Measurements from ENCODE around the gene KRTAP10-6.
"Not testable (repeated sequence)": the region's sequence is repeated elsewhere in the genome, so short reads cannot be mapped to it uniquely, and the experiment has no call there.

KRTAP10-6 gene

GRCh38 chr21:44616591-44616926 is 24.3 kb upstream of the KRTAP10-6 start:
- DNase-seq = no peak

DNA sequence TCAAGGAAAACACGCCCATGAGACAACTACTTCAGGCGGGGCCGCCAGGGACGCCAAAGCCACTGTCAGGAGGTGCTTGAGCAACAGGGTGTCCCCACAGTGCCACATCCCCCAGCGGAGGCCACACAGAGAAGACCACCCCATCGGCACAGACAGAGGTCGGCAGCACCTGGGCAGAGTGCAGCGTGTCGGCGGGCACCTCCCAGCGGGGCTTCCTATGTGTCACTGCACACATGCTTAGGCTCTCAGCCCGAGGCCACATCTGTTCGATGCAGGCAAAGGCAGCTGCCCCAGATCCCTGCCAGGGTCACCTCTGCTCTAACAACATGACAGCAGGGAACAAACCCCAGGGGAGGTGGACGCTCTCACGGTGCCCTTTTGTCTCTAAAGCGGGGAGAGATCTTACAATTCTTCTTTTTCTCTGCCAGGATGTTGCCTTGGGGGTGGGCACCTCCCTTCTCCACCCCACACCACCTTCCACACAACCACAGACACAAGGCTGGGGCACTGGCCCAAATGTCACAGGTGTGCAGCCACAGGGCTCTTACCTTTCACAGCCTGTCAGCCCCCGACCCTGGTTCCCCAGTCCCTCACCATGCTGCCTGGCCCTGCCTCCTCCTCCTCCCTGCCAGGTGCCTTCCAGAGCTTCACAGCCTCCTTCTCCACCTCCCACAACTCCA is 23.7 kb upstream of the KRTAP10-6 start:
- no peak for DNase-seq

GRCh38 chr21:44615466-44615865 is 23.2 kb upstream of the KRTAP10-6 start:
- no peak for DNase-seq

DNA sequence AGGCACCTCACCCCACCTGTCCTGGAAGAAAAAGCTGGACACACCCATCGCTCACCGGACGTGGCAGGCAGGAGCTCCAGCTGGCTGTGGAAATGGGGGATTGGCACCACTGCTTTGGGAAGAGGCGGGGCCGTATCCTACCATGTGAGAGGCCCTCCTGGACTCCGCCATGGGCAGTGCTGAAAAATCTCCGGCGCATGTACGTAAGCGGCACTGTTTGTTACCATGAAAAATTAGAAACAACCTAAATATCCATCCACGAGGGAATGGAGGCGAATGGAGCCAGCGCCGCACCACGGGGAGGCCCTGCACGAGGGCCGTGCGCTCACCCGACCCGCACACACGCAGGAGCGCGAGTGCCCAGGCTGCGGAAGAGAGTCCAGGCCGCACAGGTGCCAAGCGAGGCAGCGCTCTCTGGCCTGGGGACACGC is 22.7 kb upstream of the KRTAP10-6 start:
- DNase-seq = no peak

GRCh38 chr21:44614161-44614631 is 21.9 kb upstream of the KRTAP10-6 start:
- no peak for DNase-seq

- DNase-seq = no peak
Observed at GRCh38 chr21:44613386-44614155, 21.3 kb upstream of the KRTAP10-6 start.

- DNase-seq = no peak
Observed at GRCh38 chr21:44612669-44613229, 20.4 kb upstream of the KRTAP10-6 start.

- no peak for DNase-seq
Observed at GRCh38 chr21:44612029-44612486, 19.8 kb upstream of the KRTAP10-6 start, which contains the start of gene KRTAP10-8. Gene KRTAP10-8 (plus strand): TSS chr21:44612079. CDS start chr21:44612101, 22 bp downstream.

DNA sequence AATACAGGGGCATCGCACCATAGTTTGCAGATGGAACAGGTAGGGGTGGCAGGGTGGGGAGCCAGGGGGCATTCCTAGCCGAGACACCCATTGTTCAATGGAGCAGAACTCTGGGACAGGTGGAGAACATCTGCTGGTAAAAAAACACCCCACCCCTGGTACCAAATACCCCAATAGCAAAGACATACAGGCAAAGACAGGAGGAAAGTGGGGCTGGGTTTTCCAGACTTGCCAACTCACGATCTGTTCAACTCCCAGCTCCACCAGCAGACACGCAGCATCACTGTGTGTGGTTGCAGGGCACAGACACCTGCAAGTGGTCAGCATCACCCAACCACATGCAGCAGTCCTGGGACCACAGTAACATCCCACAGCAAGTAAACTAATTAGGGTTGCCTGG is 19.2 kb upstream of the KRTAP10-6 start:
- DNase-seq = no peak

DNA sequence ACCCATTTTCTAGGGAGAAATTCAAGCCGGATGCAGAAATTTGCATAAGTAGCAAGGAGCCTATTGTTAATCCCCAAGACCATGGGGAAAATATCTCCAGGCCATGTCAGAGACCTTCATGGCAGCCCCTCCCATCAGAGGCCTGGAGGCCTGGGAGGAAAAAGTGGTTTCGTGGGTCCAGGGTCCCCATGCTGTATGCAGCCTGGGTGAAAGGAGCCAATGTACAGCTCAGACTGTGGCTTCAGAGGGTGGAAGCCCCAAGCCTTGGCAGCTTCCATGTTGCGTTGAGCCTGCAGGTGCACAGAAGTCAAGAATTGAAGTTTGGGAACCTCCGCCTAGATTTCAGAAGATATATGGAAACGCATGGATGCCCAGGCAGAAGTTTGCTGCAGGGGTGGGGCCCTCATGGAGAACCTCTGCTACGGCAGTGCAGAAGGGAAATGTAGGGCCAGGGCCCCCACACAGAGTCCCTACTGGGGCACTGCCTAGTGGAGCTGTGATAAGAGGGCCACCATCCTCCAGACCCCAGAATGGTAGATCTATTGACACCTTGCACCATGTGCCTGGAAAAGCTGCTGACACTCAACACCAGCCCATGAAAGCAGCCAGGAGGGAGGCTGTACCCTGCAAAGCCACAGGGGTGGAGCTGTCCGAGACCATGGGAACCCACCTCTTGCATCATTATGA is 18.0 kb upstream of the KRTAP10-6 start:
- DNase-seq = not testable (repeated sequence)

DNA sequence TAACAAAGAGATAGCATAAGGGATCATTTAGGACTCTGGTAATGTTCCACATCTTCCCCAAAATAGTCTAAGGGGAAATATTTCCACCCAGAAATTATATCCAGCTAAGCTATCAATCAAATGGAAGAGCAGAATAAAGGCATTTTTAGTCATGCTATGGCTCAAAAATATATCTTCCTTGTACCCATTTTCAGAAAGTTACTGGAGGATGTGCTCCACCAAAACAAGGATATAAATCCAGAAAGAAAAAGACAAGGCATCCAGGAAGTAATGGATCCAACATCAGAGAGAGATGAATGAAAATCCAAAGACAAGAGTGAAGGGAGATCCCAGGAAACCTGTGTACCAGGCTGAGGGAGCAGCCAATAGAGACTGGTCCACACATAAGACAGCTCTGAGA is 16.9 kb upstream of the KRTAP10-6 start:
- DNase-seq = no peak

DNA sequence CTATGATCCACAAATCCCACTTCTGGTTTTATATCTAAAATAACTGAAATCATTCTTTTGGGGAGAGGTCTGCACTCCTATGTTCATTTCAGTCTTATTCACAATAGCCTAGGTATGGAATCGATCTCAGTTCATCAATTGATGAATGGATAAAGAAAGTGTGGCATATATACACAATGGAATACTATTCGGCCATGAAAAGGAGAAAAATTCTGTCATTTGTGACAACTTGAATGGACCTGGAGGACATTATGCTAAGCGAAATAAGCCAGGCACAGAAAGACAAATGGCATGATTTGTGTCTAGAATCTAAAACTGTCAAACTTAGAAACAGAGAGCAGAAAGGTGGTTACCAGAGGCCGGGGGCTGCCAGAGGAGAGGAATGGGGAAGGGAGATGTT is 14.2 kb upstream of the KRTAP10-6 start:
- no peak for DNase-seq

DNA sequence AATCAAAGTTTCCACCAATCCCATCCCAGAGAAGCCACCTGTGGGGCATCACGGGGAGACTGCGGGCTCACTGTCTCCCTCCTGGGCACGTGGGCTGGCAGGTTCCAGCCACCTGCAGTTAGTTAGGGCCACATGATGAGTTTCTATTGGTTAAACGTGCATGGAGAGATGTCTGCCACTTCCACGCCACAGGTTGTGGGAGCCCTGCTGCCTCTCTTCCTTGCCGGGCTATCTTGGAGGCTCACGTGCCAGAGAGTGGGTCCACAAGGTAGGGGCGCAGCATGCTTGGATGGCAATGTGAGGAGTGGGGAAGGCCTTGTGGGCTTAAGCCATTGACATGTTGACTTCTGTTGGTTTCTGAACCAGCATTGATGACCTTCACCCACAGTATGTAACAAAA is 11.6 kb upstream of the KRTAP10-6 start:
- no peak for DNase-seq

- DNase-seq = no peak
Observed at GRCh38 chr21:44603109-44603875, 11.0 kb upstream of the KRTAP10-6 start.

DNA sequence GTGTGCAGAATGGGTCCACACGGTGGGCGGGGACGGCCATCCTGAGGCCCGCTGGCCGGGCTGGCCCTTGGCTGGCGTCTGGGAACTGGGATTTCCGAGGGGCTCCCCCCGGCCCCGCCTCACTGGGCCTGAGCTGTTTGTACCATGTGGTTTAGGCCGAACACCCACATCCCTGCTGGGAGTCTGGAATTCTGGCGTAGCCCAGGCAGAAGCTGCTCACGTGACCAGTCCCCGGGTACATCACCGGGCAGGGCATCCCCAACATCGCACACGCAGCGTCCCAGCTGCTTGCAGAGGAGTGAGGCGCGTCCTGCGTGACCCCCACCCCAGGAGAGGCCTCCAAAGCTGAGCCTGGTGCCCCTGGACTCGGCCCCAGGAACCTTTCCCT is 10.2 kb upstream of the KRTAP10-6 start:
- no peak for DNase-seq

DNA sequence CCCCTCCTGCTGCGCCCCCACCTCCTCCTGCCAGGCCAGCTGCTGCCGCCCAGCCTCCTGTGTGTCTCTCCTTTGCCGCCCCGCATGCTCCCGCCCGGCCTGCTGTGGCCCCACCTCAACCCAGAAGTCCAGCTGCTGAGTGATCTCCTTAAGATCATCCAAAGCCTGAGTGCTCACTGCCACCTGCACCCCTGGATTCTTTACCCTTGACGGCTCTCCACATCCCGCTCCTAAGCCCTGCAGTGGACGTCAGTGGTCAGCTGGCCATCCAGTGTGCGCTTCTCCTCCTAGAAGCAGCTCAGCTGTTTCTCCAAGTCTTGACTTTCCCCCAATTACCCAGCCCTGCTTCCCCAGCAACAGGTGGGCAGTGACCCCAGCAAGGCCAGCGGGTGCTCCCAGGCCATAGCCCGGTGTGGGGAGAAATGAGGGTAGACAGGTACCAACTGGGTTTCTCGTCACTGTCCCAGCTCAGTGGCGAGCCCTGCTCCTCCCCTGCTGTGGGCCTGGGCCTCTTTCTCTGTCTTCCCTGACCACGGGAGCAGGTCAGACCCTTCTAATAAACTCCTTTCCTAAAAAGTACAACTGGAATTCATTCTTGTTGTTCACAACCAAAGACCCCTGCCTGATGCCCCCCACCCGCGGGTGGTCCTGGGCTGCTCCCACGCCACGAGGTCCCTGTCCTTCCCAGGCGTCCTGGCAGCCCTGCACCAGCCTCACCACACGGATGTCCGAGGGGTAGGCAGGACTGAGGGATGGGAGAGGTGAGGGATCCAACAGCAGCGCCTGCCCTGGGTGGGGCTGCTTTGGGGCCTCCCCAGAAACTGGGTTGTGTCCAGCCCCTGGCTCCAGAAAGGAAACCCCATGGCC is 9.5 kb upstream of the KRTAP10-6 start:
- no peak for DNase-seq

DNA sequence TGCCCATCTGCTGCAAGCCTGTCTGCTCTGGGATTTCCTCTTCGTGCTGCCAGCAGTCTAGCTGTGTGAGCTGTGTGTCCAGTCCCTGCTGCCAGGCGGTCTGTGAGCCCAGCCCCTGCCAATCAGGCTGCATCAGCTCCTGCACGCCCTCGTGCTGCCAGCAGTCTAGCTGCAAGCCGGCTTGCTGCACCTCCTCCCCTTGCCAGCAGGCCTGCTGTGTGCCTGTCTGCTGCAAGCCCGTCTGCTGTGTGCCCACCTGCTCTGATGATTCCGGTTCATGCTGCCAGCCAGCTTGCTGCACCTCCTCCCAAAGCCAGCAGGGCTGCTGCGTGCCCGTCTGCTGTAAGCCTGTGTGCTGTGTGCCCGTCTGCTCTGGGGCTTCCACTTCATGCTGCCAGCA is 8.8 kb upstream of the KRTAP10-6 start:
- not testable (repeated sequence) for DNase-seq

- not testable (repeated sequence) for DNase-seq
Observed at GRCh38 chr21:44600118-44600978, 8.0 kb upstream of the KRTAP10-6 start, which contains the start of gene KRTAP10-7. Gene KRTAP10-7 (plus strand): TSS chr21:44600597. CDS start chr21:44600622, 25 bp downstream.

- no peak for DNase-seq
Observed at GRCh38 chr21:44599264-44600029, 7.1 kb upstream of the KRTAP10-6 start.

- no peak for DNase-seq
Observed at GRCh38 chr21:44598061-44598460, 5.8 kb upstream of the KRTAP10-6 start.
